ENCODE measurements around the gene DKC1. TPM values are rescaled to one million over a fixed set of nuclear protein-coding genes. Genes with fewer than 3 reads are reported as not detected.

The DKC1 gene
- total RNA-seq, 2 experiments from 2014 or later, result 202 to 203 TPM

- ChIA-PET POLR2A (interaction anchor here (1.1 kb wide), 1 partner anchor 11 kb away, joined by 4 read pairs; no protein-coding TSS in a partner anchor), CTCF (interaction anchor here (0.6 to 1.0 kb wide), 3 partner anchors 15 to 66 kb away, joined by 3 read pairs; no protein-coding TSS in a partner anchor)
These were observed 13.0 kb downstream of the DKC1 start for GRCh38 chrX:154775419-154776349.

GRCh38 chrX:154776753-154777152 is 14.1 kb downstream of the DKC1 start:
- ChIA-PET POLR2A (no interaction called here), CTCF (interaction anchor here (0.6 kb wide), 1 partner anchor 14 kb away, joined by 3 read pairs; no protein-coding TSS in a partner anchor)

GRCh38 chrX:154779261-154779660 is 16.6 kb downstream of the DKC1 start:
- ChIA-PET POLR2A (no interaction called here), CTCF (no interaction called here)

- CTCF ChIA-PET, result no interaction called here
These were observed 18.3 kb downstream of the DKC1 start for GRCh38 chrX:154780968-154781367.

GRCh38 chrX:154784149-154784995 is 21.7 kb downstream of the DKC1 start:
- ChIA-PET POLR2A (no interaction called here), CTCF (no interaction called here)

More at GRCh38 chrX:154780968-154781367, 18.3 kb downstream of the DKC1 start:
- POLR2A ChIA-PET, result no interaction called here

GRCh38 chrX:154785716-154786115 is 23.1 kb downstream of the DKC1 start:
- ChIA-PET POLR2A (no interaction called here), CTCF (no interaction called here)

- ChIA-PET POLR2A (no interaction called here), CTCF (no interaction called here)
These were observed 28.8 kb downstream of the DKC1 start for GRCh38 chrX:154791467-154791866.

GRCh38 chrX:154791939-154792338 is 29.3 kb downstream of the DKC1 start:
- CTCF ChIA-PET, result no interaction called here
- POLR2A ChIA-PET, result no interaction called here

GRCh38 chrX:154793084-154793795 is 30.6 kb downstream of the DKC1 start:
- POLR2A ChIA-PET, result no interaction called here
- CTCF ChIA-PET, result no interaction called here

- ChIA-PET POLR2A (no interaction called here), CTCF (no interaction called here)
These were observed 32.4 kb downstream of the DKC1 start for GRCh38 chrX:154795016-154795415.

- POLR2A ChIA-PET, result no interaction called here
- CTCF ChIA-PET, result no interaction called here
These were observed 34.3 kb downstream of the DKC1 start for GRCh38 chrX:154797006-154797405.

- POLR2A ChIA-PET, result interaction anchor here (1.5 kb wide), 1 partner anchor 36 kb away, joined by 3 read pairs; no protein-coding TSS in a partner anchor
- CTCF ChIA-PET, result interaction anchor here (2.0 kb wide), 1 partner anchor 10 kb away, joined by 5 read pairs; no protein-coding TSS in a partner anchor
These were observed 37.1 kb downstream of the DKC1 start for GRCh38 chrX:154799556-154800348.

- CTCF ChIA-PET, result no interaction called here
- POLR2A ChIA-PET, result no interaction called here
These were observed 38.0 kb downstream of the DKC1 start for GRCh38 chrX:154800478-154801210.

GRCh38 chrX:154802947-154803346 is 40.3 kb downstream of the DKC1 start:
- ChIA-PET POLR2A (no interaction called here), CTCF (no interaction called here)

GRCh38 chrX:154804261-154804956 is 41.7 kb downstream of the DKC1 start:
- POLR2A ChIA-PET, result interaction anchor here (0.7 kb wide), 1 partner anchor 304 kb away, joined by 4 read pairs; no protein-coding TSS in a partner anchor
- CTCF ChIA-PET, result no interaction called here

- ChIA-PET POLR2A (no interaction called here), CTCF (no interaction called here)
These were observed 42.5 kb downstream of the DKC1 start, which contains the start of gene MPP1 for GRCh38 chrX:154804957-154805695. MPP1 (minus strand) TSS chrX:154805485; CDS start chrX:154805373, 112 bp downstream.

GRCh38 chrX:154805696-154806091 is 43.0 kb downstream of the DKC1 start:
- ChIA-PET CTCF (no interaction called here), POLR2A (no interaction called here)
